B cell (primary cell): ENCODE measurements around the gene CCDC91. TPM values are rescaled to one million over a fixed set of nuclear protein-coding genes. Genes with fewer than 3 reads are reported as not detected.

ENCODE experiments used
- ATAC-seq: fragments of 200-7000 bp; cut with Tn5 transposase; one replicate; pipeline ENCODE4 v1.10.0; 2021; ENCODE audit warnings: low read depth, mild to moderate bottlenecking, moderate number of reproducible peaks, moderate library complexity
- CTCF ChIA-PET: fragments of 350-600 bp; sonication (Branson Sonifier 250); formaldehyde crosslinking; loops from one replicate; lab custom pipeline; 2021; ENCODE audit warnings: antibody characterized with exemption, inconsistent platforms; lab: Charles Lee
- POLR2A ChIA-PET: fragments of 350-600 bp; sonication (Branson Sonifier 250); formaldehyde crosslinking; loops from one replicate; lab custom pipeline; 2021; ENCODE audit warnings: antibody characterized with exemption; lab: Charles Lee
- DNase-seq: peaks from one replicate; pipeline ENCODE4 v3.0.0; 2013
- H2AFZ ChIP-seq: 2 replicates; pipeline ENCODE4 v1.6.1; 2012; ENCODE audit warnings: mild to moderate bottlenecking, low read depth, low read length; ENCODE audit not compliant: insufficient read depth, poor library complexity, severe bottlenecking
- H3K27ac ChIP-seq, 2 donors: 1 replicate in 1 of 2; 2 replicates in 1 of 2; pipeline ENCODE4 v1.5.1; 2012 to 2013; ENCODE audit warnings: low read length in 2 of 2, mild to moderate bottlenecking in 2 of 2, moderate library complexity in 1 of 2
- H3K27me3 ChIP-seq, 4 experiments: fragments of 200-600 bp in 1 of 4; sonication (generic) in 1 of 4; replicated peaks in 1 of 4; 1 replicate in 2 of 4; 2 replicates in 2 of 4; pipeline versions ENCODE4 v1.6.1 to v1.7.0; 2013 to 2016; ENCODE audit warnings: low read length in 3 of 4, mild to moderate bottlenecking in 2 of 4, mixed read lengths in 1 of 4, moderate library complexity in 1 of 4; ENCODE audit not compliant: insufficient read depth in 4 of 4, control insufficient read depth in 3 of 4; ENCODE audit errors: control extremely low read depth in 1 of 4
- H3K36me3 ChIP-seq, 2 experiments: replicated peaks in 1 of 2; 1 replicate in 1 of 2; 2 replicates in 1 of 2; pipeline versions ENCODE4 v1.6.1 to v1.7.1; 2013; ENCODE audit warnings: low read length in 1 of 2; ENCODE audit not compliant: insufficient read depth in 2 of 2, control insufficient read depth in 1 of 2; ENCODE audit errors: control extremely low read depth in 1 of 2, extremely low read depth in 1 of 2
- H3K4me1 ChIP-seq, 2 donors: fragments of 200-600 bp in 1 of 2; sonication (generic) in 1 of 2; 1 replicate in 1 of 2; 2 replicates in 1 of 2; pipeline versions ENCODE4 v1.5.1 to v1.6.1; 2013 to 2017; ENCODE audit warnings: low read length in 2 of 2; ENCODE audit not compliant: control insufficient read depth in 2 of 2, insufficient read depth in 2 of 2
- H3K4me2 ChIP-seq: replicated peaks from 2 replicates; pipeline ENCODE3; 2012; ENCODE audit warnings: mild to moderate bottlenecking, low read depth, low read length; ENCODE audit not compliant: poor library complexity, severe bottlenecking
- H3K4me3 ChIP-seq, 5 experiments: fragments of 200-600 bp in 1 of 5; sonication (generic) in 1 of 5; 1 replicate in 3 of 5; 2 replicates in 2 of 5; pipeline versions ENCODE4 v1.5.1 to v1.7.0; 2011 to 2016; ENCODE audit warnings: low read length in 4 of 5, mild to moderate bottlenecking in 4 of 5, low read depth in 2 of 5, control low read depth in 1 of 5, moderate library complexity in 1 of 5; ENCODE audit not compliant: insufficient read depth in 1 of 5; ENCODE audit errors: control extremely low read depth in 1 of 5, extremely low read depth in 1 of 5
- H3K79me2 ChIP-seq: fragments of 200-600 bp; sonication (generic); one replicate; pipeline ENCODE4 v1.6.0; 2016; ENCODE audit warnings: low read length; ENCODE audit not compliant: control insufficient read depth, insufficient read depth
- H3K9ac ChIP-seq: fragments of 200-600 bp; sonication (generic); 2 replicates; pipeline ENCODE4 v1.6.1; 2017; ENCODE audit warnings: mild to moderate bottlenecking, low read length, moderate library complexity
- H3K9me3 ChIP-seq, 3 donors: one replicate each; pipeline versions ENCODE4 v1.6.1 to v1.7.1; 2013; ENCODE audit warnings: low read length in 2 of 3; ENCODE audit not compliant: control insufficient read depth in 2 of 3, insufficient read depth in 1 of 3; ENCODE audit errors: control extremely low read depth in 1 of 3
- H4K20me1 ChIP-seq: 2 replicates; pipeline ENCODE4 v1.6.0; 2012; ENCODE audit warnings: mild to moderate bottlenecking, low read length; ENCODE audit not compliant: insufficient read depth, control insufficient read depth, poor library complexity, severe bottlenecking
- H3K27ac Mint-ChIP-seq: one replicate; pipeline ENCODE4 v1.8.0; 2021; ENCODE audit warnings: mixed read lengths
- H3K27me3 Mint-ChIP-seq: one replicate; pipeline ENCODE4 v1.8.0; 2021; ENCODE audit warnings: mixed read lengths
- H3K4me1 Mint-ChIP-seq: one replicate; pipeline ENCODE4 v1.8.0; 2021; ENCODE audit warnings: mixed read lengths
- H3K4me3 Mint-ChIP-seq: one replicate; pipeline ENCODE4 v1.8.0; 2021; ENCODE audit warnings: mixed read lengths
- H3K9me3 Mint-ChIP-seq: one replicate; pipeline ENCODE4 v1.8.0; 2022; ENCODE audit warnings: mixed read lengths; ENCODE audit not compliant: insufficient read depth
- EZH2 ChIP-seq: IDR thresholded peaks from 2 replicates; pipeline ENCODE4 v1.6.1; 2012; ENCODE audit warnings: borderline replicate concordance, low read depth, mild to moderate bottlenecking, moderate library complexity, low read length; ENCODE audit not compliant: insufficient read depth, poor library complexity, severe bottlenecking
- WGBS: methylation state at CpG from one replicate; pipeline ENCODE4 v1.1.5; 2013; ENCODE audit warnings: missing lambda C conversion rate; ENCODE audit not compliant: insufficient coverage; 5-methylcytosine and 5-hydroxymethylcytosine counted together
- intact Hi-C: fragments of 100-400 bp; cut with micrococcal nuclease; formaldehyde crosslinking; loops from one replicate; pipeline ENCODE4 v1.10.0; 2022
- polyA plus RNA-seq: library from polyadenylated mRNA; depleted of rRNA; stranded (reverse); fragments of >200 nt; gene quantifications from 2 replicates; pipeline ENCODE4 v1.2.3, GENCODE V29; 2012
- total RNA-seq, 2 donors: library from RNA; stranded (reverse); fragments of 120-200 nt in 1 of 2; gene quantifications; 1 replicate in 1 of 2; 2 replicates in 1 of 2; pipeline versions ENCODE4 v1.2.3 to v1.2.4, GENCODE V29; 2013 to 2022
- TF ChIP-seq, protein P1 (sequence below): fragments of 200-600 bp; IDR thresholded peaks from one replicate; pipeline ENCODE4 v1.8.0; 2022; ENCODE audit warnings: antibody characterized with exemption, mild to moderate bottlenecking

The CCDC91 gene
- total and polyA plus RNA-seq, 2 donors (not counting 1 experiment from before 2014, with no cell fraction given), result 10.9 to 64.8 TPM

DNA sequence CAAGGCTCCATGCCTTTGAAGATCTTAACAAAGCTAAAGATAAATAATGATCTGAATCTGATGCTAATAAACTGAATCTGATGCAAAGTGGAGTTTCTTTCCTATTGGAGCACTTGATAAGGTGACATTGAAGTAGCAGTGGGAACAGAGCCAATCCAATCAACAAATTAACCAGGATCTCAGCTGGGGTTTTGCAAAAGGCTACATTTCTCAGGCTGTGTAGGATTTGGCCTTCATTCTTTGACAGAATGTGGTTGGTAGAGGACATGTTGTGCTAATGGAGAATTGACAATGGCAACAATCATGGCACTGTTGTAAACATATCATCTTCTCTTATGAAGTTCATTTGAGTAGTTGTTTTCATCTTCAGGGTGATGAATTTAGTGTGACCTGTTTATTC, 164.9 kb downstream of the CCDC91 start:
- peaks cover 4% of the 10 kb centered on the region for H3K9me3 Mint-ChIP-seq
- no peak overlapping the region for H3K27ac Mint-ChIP-seq
- H3K4me1 Mint-ChIP-seq, result peaks cover 14% of the 10 kb centered on the region

DNA sequence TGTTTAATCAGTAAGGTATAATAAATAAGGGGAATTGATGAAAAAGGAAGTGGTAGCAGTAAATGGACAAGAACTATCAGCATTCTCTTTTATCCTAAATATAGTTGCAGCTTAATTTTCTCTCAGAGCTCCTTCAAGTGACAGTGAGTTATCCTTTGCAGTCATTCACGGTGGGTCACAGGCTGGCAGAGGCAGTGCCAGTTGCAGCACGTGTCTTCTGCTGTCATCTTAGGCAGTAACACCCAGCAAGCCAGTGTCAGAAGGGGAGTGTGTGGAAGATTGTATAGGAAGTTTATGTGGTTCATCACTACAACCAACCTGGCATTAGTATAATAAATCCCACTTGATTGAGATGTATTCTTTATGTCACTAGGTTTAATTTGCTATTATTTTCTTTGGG, 170.0 kb downstream of the CCDC91 start:
- no peaks in the 10 kb centered on the region for H4K20me1 ChIP-seq
- H3K4me2 ChIP-seq, result no peak overlapping the region
- no peak for ATAC-seq
- Mint-ChIP-seq H3K27me3 (no peaks in the 10 kb centered on the region), H3K9me3 (no peaks in the 10 kb centered on the region), H3K4me3 (no peak overlapping the region), H3K27ac (no peak overlapping the region), H3K4me1 (peaks cover 10% of the 10 kb centered on the region)
- no peaks in the 10 kb centered on the region for H3K27me3 ChIP-seq
- no peak overlapping the region for H3K27ac ChIP-seq
- no peak overlapping the region for H3K4me3 ChIP-seq
- no peaks in the 10 kb centered on the region for H3K79me2 ChIP-seq
- H3K4me1 ChIP-seq, result no peaks in the 10 kb centered on the region
- no peak overlapping the region for H3K9ac ChIP-seq
- intact Hi-C loops, result no loop called here
- no peak for DNase-seq
- 86% methylated on average over 1 of the region's 2 CpGs for WGBS
- H3K36me3 ChIP-seq, result peaks cover 0 to 4% of the 10 kb centered on the region in 2 experiments
- ChIA-PET CTCF (no interaction called here), POLR2A (no interaction called here)
- TF ChIP-seq, protein P1, sequence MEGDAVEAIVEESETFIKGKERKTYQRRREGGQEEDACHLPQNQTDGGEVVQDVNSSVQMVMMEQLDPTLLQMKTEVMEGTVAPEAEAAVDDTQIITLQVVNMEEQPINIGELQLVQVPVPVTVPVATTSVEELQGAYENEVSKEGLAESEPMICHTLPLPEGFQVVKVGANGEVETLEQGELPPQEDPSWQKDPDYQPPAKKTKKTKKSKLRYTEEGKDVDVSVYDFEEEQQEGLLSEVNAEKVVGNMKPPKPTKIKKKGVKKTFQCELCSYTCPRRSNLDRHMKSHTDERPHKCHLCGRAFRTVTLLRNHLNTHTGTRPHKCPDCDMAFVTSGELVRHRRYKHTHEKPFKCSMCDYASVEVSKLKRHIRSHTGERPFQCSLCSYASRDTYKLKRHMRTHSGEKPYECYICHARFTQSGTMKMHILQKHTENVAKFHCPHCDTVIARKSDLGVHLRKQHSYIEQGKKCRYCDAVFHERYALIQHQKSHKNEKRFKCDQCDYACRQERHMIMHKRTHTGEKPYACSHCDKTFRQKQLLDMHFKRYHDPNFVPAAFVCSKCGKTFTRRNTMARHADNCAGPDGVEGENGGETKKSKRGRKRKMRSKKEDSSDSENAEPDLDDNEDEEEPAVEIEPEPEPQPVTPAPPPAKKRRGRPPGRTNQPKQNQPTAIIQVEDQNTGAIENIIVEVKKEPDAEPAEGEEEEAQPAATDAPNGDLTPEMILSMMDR, result no peak
- TF ChIP-seq EZH2, result no peak
- H3K9me3 ChIP-seq, result no peaks in the 10 kb centered on the region
- H2AFZ ChIP-seq, result no peak overlapping the region

More for the DNA sequence above, 164.9 kb downstream of the CCDC91 start:
- H3K27me3 Mint-ChIP-seq, result no peaks in the 10 kb centered on the region
- no peak overlapping the region for H3K27ac ChIP-seq
- no peak overlapping the region for H3K4me3 ChIP-seq
- H4K20me1 ChIP-seq, result no peaks in the 10 kb centered on the region
- TF ChIP-seq, protein P1, result no peak
- TF ChIP-seq EZH2, result no peak
- no peak overlapping the region for H3K4me2 ChIP-seq
- no peaks in the 10 kb centered on the region for H3K4me1 ChIP-seq
- intact Hi-C loops, result loop anchor here (10.0 kb wide), 1 partner anchor 1310 kb away; no protein-coding TSS in a partner anchor
- DNase-seq, result no peak
- no peaks in the 10 kb centered on the region for H3K79me2 ChIP-seq
- H3K27me3 ChIP-seq, result no peaks in the 10 kb centered on the region
- POLR2A ChIA-PET, result no interaction called here
- H2AFZ ChIP-seq, result no peak overlapping the region
- H3K4me3 Mint-ChIP-seq, result no peak overlapping the region
- peaks cover 0 to 4% of the 10 kb centered on the region in 2 experiments for H3K36me3 ChIP-seq
- peaks cover 0 to 4% (median 0%) of the 10 kb centered on the region in 3 donors for H3K9me3 ChIP-seq
- H3K9ac ChIP-seq, result no peak overlapping the region
- CTCF ChIA-PET, result no interaction called here
- no peak for ATAC-seq
